RWPE2 (cell line): ENCODE data around the gene SATB1.

Experiments used
- ATAC-seq: fragments of 200-7000 bp; cut with Tn5 transposase; 3 replicates; pipeline ENCODE4 v1.9.1; 2021; ENCODE audit warnings: low read depth
- DNase-seq: peaks from one replicate; pipeline ENCODE4 v3.0.0-alpha.2; 2020; ENCODE audit warnings: low spot score
- H3K27ac ChIP-seq: fragments of 450-650 bp; 2 replicates; pipeline ENCODE4 v1.5.1; 2017; ENCODE audit warnings: mild to moderate bottlenecking; ENCODE audit not compliant: poor library complexity, severe bottlenecking
- H3K27me3 ChIP-seq: fragments of 250-450 bp; sonication (Bioruptor Pico); 2 replicates; pipeline ENCODE4 v1.5.1; 2021; ENCODE audit warnings: mild to moderate bottlenecking, moderate library complexity; ENCODE audit not compliant: insufficient read depth, poor library complexity, severe bottlenecking
- H3K36me3 ChIP-seq: fragments of 250-450 bp; sonication (Bioruptor Pico); 2 replicates; pipeline ENCODE4 v1.5.1; 2020; ENCODE audit warnings: low read depth, mild to moderate bottlenecking, moderate library complexity
- H3K4me1 ChIP-seq: fragments of 250-450 bp; sonication (Bioruptor Pico); 2 replicates; pipeline ENCODE4 v1.5.1; 2021; ENCODE audit warnings: mild to moderate bottlenecking, moderate library complexity; ENCODE audit not compliant: insufficient read depth, poor library complexity, severe bottlenecking
- H3K4me3 ChIP-seq: fragments of 250-450 bp; sonication (Bioruptor Pico); 2 replicates; pipeline ENCODE4 v1.5.1; 2021; ENCODE audit warnings: mild to moderate bottlenecking, moderate library complexity; ENCODE audit not compliant: severe bottlenecking
- H3K9me3 ChIP-seq: fragments of 250-450 bp; sonication (Bioruptor Pico); 2 replicates; pipeline ENCODE4 v1.5.1; 2021; ENCODE audit warnings: mild to moderate bottlenecking, moderate library complexity; ENCODE audit not compliant: severe bottlenecking
- CTCF ChIP-seq: fragments of 450-650 bp; IDR thresholded peaks from one replicate; pipeline ENCODE4 v1.5.1; 2017; ENCODE audit warnings: mild to moderate bottlenecking, moderate library complexity; ENCODE audit not compliant: poor library complexity, severe bottlenecking

SATB1 gene

DNA sequence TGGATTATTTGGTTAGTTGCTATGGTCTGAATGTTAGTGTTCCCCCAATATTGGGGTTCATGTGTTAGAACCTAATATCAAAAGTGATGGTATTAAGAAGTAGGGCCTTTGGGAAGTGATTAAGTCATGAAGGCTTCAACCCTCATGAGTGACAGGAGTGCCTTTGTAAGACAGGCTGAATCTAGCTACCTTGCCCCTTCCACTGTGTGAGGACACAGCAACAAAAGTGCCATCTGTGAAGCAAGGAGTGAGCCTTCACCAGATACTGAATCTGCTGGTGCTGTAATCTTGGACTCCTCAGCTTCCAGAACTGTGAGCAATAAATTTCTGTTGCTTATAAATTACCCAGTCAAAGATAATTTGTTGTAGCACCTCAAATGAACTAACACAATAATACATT, 22.6 kb upstream of the SATB1 start:
- peaks cover 3% of the 10 kb centered on the region for H3K4me1 ChIP-seq
- H3K27me3 ChIP-seq: peaks cover 46% of the 10 kb centered on the region
- DNase-seq (no peak), ATAC-seq (no peak)
- H3K4me3 ChIP-seq: no peak overlapping the region
- H3K36me3 ChIP-seq: no peaks in the 10 kb centered on the region
- TF ChIP-seq CTCF: no peak
- no peaks in the 10 kb centered on the region for H3K9me3 ChIP-seq
- no peak overlapping the region for H3K27ac ChIP-seq

DNA sequence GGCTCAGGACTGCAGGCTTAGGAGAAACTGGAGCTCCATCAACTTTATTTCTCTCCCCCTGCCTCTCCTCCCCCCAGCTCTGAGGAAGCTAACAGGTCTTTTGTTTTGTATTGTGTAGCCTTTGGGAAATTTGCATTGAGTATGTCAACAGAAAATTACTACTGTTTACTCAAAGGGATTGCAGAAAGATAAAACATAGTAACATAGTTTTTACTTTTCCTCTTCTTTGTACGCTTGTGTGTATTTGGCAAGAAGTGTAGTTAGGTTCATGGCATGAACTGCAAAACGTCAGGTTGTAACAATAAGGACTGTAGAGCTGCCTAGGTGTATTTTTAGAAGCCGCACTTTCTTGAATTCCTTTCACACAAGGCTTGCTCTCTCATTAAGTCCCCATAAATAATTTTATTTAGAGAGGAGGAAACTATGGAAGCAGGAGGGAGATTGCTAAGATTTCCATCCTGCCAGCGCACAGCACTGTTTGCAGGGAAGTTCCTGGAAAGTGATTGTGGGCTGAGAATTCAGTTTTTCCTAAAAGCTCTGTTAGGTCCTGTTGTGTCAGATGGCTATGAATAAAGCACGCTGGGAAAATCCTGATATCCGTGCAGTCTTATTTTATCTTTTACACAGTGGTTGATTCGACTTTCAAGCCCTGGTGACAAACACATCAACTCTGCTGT, 21.1 kb upstream of the SATB1 start:
- no peaks in the 10 kb centered on the region for H3K36me3 ChIP-seq
- H3K9me3 ChIP-seq: no peaks in the 10 kb centered on the region
- H3K27ac ChIP-seq: no peak overlapping the region
- peaks cover 60% of the 10 kb centered on the region for H3K27me3 ChIP-seq
- no peak overlapping the region for H3K4me3 ChIP-seq
- DNase-seq: no peak
- peaks cover 3% of the 10 kb centered on the region for H3K4me1 ChIP-seq
- no peak for ATAC-seq
- TF ChIP-seq CTCF: no peak

GRCh38 chr3:18445401-18446148, 20.4 kb upstream of the SATB1 start:
- Histone ChIP-seq H3K27ac (no peak overlapping the region), H3K4me1 (peaks cover 3% of the 10 kb centered on the region), H3K27me3 (peaks cover 67% of the 10 kb centered on the region), H3K4me3 (no peak overlapping the region), H3K9me3 (no peaks in the 10 kb centered on the region), H3K36me3 (no peaks in the 10 kb centered on the region)
- DNase-seq (no peak), ATAC-seq (no peak)
- peak; percentile 32 for TF ChIP-seq CTCF

DNA sequence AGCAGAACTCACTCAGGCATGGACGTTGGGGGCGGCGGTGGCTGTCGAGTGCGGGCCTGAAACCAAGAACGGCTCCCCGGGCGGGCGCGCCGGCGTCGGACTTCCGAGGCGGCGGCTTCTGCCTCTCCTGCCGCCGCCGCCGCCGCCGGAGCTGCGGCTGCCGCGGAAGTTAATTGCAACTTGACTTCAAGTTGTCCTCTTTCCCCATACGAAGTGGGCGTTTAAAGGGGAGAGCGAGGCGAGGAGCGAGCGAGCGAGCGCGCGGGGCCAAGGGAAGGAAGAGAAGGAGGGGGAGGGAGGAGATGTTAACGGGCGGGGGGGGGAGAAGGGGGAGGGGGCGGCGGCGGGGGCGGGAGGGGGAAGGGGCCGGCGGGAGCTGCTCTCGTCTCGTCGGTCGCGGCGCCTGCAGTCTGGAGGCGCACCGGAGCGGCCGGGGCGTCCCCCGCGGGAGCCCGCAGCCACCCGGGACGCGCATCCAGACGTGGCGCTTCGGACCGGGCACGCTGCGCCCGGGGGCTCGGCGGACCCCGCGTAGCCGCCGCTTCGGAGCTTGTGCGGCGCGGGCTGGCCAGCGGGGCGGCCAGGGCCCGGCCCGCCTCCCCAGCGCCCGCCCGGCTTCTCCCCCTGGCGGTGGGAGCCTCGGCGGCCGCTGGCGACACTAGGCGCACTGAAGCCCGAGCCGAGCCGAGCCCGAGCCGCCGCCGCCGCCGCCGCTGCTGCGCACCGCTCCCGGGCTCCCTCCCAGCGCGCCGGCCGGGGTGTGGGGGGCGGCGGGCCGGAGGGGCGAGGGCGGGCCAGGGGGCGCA, 19.7 kb upstream of the SATB1 start:
- Histone ChIP-seq H3K4me3 (peak overlapping the region; percentile 35), H3K4me1 (peaks cover 3% of the 10 kb centered on the region), H3K27me3 (peaks cover 75% of the 10 kb centered on the region), H3K27ac (no peak overlapping the region), H3K36me3 (no peaks in the 10 kb centered on the region), H3K9me3 (no peaks in the 10 kb centered on the region)
- TF ChIP-seq CTCF: peak; percentile 45
- DNase-seq (no peak), ATAC-seq (peak; percentile 93)
